GM19395 (cell line): ENCODE data around the gene KIFAP3.
A peak's percentile ranks its signal among the peaks of the same experiment; 100 is the strongest.
"Not testable (repeated sequence)": the region's sequence is repeated elsewhere in the genome, so short reads cannot be mapped to it uniquely, and the experiment has no call there.

ENCODE experiments used
- ATAC-seq: cut with Tn5 transposase; IDR thresholded peaks from one replicate; pipeline ENCODE4 v1.9.1; 2021; ENCODE audit warnings: mild to moderate bottlenecking, moderate library complexity; ENCODE audit not compliant: unreplicated experiment

Gene KIFAP3

DNA sequence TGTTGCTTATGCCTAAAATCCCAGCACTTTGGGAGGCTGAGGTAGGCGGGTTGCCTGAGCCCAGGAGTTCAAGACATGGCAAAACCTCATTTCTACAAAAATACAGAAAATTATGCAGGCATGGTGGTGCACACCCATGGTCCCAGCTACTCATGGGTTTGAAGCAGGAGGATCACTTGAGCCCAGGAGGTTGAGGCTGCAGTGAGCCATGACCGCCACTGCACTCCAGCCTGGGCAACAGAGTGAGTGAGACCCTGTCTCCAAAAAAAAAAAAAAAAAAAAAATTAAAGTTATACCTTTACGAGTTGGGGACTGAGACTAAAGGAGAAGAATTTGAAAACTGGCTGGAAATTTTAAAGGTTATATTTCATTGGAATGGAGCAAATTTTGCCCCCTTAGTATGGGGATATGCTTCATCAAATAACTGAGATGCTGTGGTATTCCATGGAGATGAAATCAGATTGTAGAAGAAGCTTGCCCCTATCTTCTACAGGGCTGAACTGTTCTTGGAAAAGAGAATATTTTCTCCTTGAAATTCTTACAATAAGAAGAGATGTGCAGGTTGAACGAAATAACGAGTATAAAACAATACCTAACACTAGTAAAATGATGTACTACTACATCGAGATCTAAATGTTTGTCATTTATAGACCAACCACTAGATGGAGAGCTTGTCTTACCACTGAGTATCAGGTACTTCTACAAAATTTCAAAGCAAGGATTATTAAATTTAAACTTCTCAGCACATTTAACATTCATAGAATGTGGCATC lies 145.9 kb downstream of the KIFAP3 start:
- peak; percentile 80 for ATAC-seq

DNA sequence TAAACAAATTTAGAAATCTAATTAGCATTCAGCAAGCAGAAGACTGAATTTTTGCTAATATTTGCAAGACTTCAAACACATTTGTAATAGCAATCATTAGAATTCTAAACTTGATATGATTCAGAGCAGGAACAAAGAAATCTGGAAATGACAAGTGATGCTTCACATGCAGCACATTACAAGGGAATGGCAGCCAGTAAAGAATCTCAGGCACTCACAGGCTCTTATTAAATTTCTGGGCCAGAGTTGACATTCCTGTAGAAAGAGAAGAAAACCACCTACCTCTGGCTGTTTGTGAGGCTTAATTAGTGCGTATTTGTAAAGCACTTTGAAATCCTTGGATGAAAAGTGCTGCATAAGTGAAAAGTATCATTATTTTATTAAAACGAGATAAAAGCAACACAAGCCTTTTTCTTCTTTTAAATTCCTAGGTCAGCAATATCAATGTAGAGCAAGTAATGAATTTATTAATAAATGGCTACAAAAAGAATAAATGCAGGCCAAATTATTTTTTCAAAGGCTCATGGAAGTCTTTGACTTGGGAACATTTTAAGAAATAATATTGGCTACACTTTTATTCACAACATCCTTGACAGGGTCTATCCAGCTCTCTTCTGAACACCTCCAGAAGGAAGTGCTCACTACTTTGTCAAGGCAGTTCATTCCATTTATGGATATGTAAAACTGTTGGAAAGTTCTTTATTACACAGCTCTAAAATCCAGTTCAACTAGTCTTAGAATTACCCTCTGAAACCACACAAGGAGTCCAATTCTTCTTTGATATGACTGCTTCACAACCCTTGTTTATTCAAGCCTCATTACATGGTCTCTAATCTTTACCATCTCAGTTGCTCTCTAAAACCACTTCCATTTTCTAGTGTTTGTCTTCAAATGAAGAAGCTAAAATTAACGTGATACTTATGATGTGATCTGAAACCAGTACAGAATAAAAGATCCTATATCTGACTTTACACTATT lies 148.7 kb downstream of the KIFAP3 start:
- peak; percentile 77 for ATAC-seq

DNA sequence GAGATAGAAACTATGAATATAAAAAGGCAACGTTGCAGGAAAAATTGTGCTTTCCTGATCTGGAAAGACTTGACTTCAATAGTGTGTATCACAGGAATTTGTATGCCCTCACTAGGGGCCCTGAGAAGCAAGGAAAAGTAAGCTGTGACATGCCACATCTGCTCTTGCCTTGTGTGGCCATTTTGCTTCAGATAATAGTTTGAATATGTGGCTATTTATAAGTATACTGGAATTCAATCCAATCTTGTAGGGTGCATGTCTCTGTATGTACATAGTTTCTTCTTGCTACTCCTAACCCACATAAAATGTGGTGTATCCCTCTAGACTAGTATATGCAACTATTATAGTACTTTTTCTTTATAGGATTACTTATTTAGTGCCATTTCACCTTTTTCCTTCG lies 149.7 kb downstream of the KIFAP3 start:
- no peak for ATAC-seq

DNA sequence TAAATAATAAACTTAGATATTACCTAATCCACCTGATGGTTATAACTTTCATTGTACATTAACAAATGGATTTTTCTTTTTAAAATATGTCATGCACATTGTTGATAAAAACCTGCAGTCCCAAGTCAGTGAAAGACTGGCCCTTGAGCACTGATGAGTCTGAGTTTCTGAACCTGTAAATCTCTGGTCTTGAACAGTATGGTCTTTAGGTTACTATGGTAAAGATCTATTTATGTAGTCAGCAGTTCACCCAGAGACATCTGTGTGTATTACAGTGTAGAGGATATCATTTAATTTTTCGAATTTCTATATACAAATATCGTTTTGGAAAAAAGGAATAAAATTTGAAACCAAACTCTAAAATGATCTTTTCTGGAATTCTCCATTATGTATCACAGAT lies 150.4 kb downstream of the KIFAP3 start:
- ATAC-seq, result no peak

DNA sequence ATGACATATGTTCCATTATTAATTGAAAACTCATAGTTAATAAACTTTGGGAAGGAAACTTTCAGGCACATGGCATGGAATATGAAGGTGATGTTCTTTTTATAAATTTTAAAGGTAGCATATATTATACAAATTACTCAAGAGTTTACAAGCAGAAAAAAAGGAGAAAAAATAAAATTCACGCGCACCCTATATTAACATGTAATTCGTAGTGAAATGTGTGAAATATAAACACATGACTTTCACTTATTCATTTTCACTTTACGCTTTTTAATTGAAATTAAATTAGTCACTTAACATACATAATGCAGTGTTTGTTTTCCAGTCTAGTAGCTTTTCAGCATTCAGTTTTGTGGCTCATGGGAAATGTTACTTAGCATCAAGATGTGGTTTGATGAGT lies 153.4 kb downstream of the KIFAP3 start:
- ATAC-seq, result no peak

DNA sequence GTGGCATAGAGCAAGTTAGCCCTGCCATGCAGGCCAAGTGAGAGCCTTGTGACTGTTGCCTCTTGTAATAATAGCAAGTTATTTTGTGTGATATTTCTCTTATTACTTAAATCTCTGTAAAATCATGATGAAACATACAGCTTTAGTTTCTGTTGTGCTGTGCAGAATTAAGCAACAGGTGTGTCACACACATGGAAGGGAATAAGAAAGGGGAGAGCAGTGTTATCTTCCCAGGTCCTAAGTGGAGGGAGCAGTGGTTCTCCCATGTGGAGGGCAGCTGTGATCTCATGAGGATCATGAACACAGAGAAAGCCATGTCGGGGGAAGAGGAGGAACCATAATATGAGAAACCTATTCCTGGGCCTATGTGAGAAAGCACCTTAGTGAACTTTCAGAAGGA lies 155.6 kb downstream of the KIFAP3 start:
- ATAC-seq, result no peak

DNA sequence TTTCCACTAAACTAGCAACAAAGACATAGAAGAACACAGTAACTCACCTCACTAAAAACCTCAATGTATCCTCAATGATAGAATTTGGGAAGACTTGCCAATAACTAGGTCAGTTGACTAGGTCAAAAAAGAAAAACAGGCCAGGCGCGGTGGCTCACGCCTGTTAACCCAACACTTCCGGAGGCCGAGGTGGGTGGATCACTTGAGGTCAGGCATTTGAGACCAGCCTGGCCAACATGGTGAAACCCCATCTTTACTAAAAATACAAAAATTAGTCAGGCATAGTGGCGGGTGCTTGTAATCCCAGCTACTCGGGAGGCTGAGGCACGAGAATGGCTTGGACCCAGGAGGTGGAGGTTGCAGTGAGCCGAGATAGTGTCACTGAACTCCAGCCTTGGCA lies 156.3 kb downstream of the KIFAP3 start:
- not testable (repeated sequence) for ATAC-seq

DNA sequence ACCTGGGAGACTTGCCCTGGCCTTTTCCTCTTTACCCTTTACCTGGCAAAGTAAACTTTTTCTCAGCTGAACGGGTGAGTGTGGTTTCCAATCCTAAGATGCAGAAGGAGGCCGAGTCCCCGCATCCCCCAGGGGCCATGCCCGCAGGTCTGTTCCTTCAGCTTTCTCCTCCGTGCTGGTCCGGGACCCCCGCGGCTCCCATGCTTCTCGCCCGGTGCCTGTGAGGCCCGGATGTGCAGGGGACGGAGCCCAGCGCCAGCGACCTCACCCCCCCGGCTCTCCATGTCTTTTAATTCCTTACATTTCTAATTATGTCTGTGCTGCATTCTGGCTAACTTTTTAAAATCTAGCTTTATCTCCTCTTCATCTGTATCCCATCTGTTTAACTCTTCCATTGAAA lies 159.3 kb downstream of the KIFAP3 start:
- ATAC-seq, result no peak

DNA sequence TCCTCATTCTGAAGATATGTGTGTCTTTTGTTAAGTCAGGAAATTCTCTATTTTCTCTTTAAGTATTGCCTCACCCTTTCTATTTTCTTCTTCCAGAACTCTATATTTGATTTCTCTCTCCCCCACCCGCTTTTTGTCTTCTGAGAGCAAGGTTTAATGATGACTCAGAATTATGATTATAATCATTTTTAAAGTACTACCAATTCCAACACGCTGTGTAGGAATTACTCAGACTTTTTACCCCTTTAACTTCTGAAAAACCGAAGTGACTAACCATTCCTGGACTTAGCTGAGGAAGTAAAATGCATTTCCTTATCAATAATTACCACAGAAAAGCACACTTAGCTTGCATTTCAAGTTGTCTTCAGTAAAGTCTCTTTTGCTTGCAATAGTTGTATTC lies 160.0 kb downstream of the KIFAP3 start:
- ATAC-seq, result no peak

DNA sequence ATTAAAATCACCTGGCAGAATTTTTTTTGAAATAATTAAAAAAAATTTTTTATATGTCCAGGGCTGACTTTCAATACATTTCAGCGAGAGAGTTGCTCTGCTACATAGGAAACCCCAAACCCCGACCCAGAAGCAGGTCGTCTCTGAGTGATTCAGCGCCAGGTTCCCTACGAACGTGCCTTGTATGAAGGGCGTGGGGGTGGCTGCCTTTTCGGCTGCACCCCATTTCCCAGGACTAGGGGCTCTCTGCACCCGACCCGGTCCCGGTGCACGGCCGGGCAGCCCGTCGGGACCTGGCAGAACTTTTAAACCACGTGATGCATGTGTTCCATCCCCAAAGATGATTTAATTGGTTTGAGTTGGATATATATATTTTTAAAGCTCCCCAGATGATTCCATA lies 165.0 kb downstream of the KIFAP3 start:
- no peak for ATAC-seq

DNA sequence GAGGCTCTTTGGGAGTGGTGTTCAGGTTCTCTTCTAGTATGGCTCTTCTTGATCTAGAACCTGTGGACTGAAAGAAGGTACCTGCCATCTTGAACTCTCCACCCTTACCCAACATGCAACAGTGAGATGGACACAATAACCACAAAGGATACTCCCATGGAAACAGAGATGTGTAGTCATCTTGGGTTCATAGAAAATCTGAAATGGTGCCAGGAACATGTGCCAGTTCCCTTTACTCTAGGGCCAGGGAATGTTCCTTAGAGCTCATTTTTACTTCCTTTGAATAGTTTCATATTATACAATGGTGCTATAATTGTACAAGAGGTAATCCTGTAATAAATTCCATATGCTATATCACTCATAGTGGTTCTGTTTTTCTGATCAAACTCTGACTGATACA lies 167.6 kb downstream of the KIFAP3 start:
- no peak for ATAC-seq

DNA sequence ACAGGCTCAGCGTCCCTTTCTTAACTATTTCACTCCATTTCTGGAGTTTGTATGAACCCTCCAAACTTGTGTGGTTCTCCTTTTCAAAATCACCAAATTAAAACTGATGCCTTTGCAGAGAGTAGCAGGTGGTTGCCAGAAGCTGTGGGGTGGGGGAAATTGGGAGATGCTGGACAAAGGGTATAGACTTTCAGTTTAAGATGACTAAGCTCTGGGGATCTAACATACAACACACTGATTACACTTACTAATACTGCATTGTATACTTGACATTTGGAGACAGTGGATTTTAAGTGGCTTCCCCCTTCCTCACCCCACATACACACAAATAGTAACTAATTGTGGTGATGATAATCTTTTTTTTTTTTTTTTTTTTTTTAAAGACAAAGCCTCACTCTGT lies 169.7 kb downstream of the KIFAP3 start:
- ATAC-seq, result no peak

DNA sequence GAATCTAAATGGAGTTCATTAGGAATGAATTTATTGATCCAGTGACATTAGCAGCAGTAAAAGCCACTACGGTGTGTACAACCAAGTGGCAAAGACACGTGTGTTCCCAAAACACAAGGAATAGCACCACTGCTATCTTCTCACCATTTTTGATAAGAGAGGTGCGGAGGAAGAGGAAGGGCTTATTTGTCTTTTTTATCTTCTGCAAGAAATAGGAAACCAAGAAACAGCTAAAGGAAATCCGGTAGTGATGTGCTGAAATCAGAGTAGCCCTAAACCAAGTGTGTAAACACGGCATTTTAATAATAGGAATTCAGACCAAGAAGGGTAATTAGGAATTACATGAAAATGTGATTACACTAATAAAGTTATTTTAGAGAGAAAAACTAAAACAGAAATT lies 171.7 kb downstream of the KIFAP3 start:
- no peak for ATAC-seq

DNA sequence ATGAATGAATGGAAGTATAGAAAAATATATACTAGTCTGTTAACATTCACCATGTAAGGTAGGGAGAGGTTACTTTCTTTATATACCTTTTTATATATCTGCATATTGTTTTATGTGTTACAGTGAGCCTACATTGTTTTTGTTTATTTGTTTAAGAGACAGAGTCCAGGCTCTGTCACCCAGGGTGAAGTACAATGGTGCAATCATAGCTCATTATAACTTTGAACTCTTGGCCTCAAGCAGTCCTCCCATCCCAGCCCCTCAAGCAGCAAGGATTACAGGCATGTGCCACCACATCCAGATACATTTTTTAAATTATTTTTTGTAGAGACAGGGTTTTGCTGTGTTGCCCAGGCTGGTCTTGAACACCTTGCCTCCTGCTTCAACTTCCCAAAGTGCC lies 173.4 kb downstream of the KIFAP3 start:
- no peak for ATAC-seq

DNA sequence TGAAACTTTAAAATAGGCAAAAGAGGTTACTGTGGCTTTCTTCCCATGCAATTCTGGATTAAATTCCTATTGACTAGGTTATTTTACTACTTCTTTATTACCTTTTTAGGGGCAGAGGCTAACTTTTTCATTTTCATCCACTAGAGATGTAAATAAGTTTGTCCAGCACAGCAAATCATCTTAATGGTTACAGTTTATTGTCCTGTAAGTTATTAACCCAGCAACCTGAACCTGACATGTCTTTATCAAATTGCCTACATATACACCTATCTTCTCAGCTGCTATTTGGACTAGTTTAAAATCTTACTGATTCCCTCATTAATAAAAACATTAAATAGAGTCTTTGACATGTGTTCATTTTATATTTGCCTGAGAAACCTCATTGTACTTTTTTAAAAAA lies 173.9 kb downstream of the KIFAP3 start:
- ATAC-seq, result no peak

DNA sequence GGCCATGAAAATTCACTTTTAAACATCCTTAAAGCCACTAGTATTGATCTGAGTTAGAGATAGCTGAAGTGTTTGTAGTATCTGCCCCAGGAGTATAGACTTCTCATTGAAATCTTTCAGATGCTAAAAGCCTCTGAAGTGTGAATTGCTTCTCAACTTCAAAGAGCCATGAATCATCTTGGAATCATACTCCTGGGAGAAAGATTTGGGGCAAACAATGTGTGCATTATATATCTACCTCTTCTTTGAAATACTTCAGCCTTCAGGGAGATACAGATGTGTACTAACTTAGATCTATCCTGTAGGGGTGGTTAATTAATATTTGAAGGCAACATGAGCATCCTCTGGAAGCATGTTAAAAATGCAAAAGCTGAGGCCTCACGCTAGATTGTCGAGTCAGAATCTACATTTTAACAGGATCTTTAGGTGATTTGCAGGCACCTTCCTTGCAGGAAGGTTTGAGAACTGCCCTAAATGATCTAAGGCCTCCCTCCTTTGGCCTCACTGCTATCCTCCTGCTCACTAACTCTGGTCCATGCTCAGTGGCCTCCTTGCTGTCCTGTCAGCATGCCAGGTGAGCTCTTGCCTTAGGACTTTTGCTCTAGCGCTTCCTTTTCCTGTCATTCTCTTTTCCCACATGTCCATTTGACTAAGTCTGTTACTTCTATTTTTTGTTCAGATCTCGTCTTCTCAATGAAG lies 174.8 kb downstream of the KIFAP3 start:
- no peak for ATAC-seq

DNA sequence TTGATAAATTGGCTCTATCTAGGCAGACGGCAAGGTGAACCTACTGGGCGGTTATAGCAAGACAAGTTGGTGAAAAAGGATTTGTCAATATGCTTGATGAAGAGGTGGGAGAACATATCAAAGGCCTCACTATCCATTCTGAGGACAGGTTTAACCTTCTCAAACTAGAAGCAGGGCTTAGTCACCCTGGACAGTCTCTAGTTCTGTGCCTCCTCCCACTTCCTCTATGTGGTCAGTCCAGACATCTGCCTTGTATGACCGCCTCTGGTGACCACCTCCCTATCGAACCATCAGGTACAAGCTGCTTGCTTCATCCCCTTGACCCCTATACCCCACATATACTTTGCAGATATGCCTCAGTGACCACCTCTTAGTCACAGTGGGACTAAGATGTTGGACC lies 178.5 kb downstream of the KIFAP3 start:
- no peak for ATAC-seq

DNA sequence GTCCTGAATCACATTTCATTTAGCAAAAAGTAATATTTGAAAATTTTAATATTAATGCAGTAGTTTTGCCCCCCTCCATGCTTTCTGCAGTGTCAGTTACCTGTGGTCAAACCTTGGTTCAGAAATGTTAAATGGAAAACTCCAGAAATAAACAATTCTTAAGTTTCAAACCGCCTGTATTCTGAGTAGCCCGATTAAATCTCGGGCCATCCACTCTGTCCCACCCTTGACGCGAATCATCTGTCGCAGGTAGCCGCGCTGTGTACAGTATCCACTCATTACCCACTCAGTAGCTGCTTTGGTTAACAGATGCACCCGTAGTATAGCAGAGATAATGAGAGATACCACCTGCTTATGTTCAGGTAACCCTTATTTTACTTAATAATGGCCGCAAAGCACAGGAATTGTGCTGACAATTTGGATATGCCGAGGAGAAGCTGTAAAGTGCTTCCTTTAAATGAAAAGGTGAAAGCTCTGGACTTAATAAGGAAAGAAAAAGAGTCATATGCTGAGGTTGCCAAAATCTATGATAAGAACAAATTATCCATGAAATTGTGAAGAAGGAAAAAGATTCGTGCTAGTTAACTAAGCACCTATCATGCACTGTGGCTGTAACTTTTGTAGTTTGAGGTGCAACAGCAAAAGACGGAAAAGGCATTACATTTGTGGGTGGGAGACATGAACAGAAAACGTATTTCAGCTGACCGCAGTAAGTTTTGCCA lies 179.9 kb downstream of the KIFAP3 start:
- ATAC-seq, result no peak

DNA sequence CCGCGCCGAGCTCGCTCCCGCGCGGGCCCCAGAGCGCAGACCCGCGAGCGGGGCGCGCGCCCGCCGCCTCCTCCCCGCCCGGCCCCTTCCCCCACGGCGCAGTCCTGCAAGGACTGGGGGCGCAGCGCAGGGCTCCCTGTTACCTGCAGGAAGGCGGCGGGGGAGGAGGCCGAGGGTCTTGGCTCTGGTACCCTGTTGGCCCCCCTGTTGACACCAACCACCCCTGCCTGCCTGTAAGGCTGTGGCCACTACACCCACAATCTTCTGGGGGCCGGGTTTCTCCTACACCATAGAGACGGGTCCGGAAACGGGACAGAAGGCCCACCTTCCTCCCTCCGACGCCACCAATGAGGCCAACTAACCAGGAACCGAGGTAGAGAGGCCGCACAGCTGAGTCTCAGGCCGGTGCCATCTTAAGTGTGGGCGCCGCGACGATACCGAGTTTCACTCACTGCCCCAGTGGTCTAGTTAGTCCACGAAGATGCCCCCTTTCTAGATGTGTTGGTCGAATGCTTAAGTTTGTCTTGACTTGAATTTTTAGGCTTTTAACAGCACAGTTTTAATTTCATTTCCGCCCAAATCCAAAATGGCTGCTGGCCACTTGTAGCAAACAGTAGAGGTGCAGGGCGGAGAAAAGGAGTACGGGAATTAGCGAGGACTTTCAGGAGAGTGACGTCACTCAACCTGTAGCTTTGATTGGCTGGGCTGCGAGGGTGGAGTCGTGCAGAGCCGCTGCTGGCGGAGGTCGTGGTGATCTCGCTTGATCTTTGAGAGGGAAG lies 180.7 kb downstream of the KIFAP3 start, which contains the start of gene SCYL3:
TSS of gene SCYL3 (minus strand) at position 252 of the 779 bp plus-strand sequence. CDS start 5,056 bp downstream, outside the sequence.
- peak; percentile 90 for ATAC-seq
